HG02885 (cell line): Measurements from ENCODE around the gene C11orf68.
A peak's percentile ranks its signal among the peaks of the same experiment; 100 is the strongest.
"Not testable (repeated sequence)": the region's sequence is repeated elsewhere in the genome, so short reads cannot be mapped to it uniquely, and the experiment has no call there.

ENCODE experiments used
- ATAC-seq: cut with Tn5 transposase; IDR thresholded peaks from one replicate; pipeline ENCODE4 v1.9.1; 2021; ENCODE audit warnings: mild to moderate bottlenecking; ENCODE audit not compliant: unreplicated experiment, poor library complexity

Gene C11orf68

GRCh38 chr11:65892661-65893317 is 26.1 kb downstream of the C11orf68 start:
- no peak for ATAC-seq

- not testable (repeated sequence) for ATAC-seq
Observed at GRCh38 chr11:65892137-65892540, 26.7 kb downstream of the C11orf68 start.

- ATAC-seq = no peak
Observed at GRCh38 chr11:65891219-65892136, 27.4 kb downstream of the C11orf68 start.

- peak; percentile 59 for ATAC-seq
Observed at GRCh38 chr11:65890324-65891218, 28.3 kb downstream of the C11orf68 start, which contains the start of gene CCDC85B. CCDC85B (plus strand) TSS chr11:65890673; CDS start chr11:65890784, 111 bp downstream.

GRCh38 chr11:65888163-65888814 is 30.6 kb downstream of the C11orf68 start, which contains the start of gene FIBP:
FIBP (minus strand) TSS chr11:65888471; CDS start chr11:65888418, 53 bp downstream.
- ATAC-seq = peak; percentile 55

- no peak for ATAC-seq
Observed at GRCh38 chr11:65887723-65888162, 31.1 kb downstream of the C11orf68 start.

GRCh38 chr11:65886826-65887722 is 31.8 kb downstream of the C11orf68 start:
- ATAC-seq = no peak

- ATAC-seq = no peak
Observed at GRCh38 chr11:65885808-65886536, 32.9 kb downstream of the C11orf68 start.

GRCh38 chr11:65885231-65885630 is 33.6 kb downstream of the C11orf68 start:
- no peak for ATAC-seq

- ATAC-seq = no peak
Observed at GRCh38 chr11:65884716-65885092, 34.2 kb downstream of the C11orf68 start.

GRCh38 chr11:65883786-65884715 is 34.8 kb downstream of the C11orf68 start:
- no peak for ATAC-seq

GRCh38 chr11:65883058-65883761 is 35.7 kb downstream of the C11orf68 start:
- no peak for ATAC-seq

- no peak for ATAC-seq
Observed at GRCh38 chr11:65882120-65883057, 36.5 kb downstream of the C11orf68 start.

- ATAC-seq = no peak
Observed at GRCh38 chr11:65880844-65881421, 37.9 kb downstream of the C11orf68 start.

GRCh38 chr11:65880027-65880426 is 38.8 kb downstream of the C11orf68 start:
- no peak for ATAC-seq
